Measurements from ENCODE around the gene ZNF710.

ZNF710 gene

DNA sequence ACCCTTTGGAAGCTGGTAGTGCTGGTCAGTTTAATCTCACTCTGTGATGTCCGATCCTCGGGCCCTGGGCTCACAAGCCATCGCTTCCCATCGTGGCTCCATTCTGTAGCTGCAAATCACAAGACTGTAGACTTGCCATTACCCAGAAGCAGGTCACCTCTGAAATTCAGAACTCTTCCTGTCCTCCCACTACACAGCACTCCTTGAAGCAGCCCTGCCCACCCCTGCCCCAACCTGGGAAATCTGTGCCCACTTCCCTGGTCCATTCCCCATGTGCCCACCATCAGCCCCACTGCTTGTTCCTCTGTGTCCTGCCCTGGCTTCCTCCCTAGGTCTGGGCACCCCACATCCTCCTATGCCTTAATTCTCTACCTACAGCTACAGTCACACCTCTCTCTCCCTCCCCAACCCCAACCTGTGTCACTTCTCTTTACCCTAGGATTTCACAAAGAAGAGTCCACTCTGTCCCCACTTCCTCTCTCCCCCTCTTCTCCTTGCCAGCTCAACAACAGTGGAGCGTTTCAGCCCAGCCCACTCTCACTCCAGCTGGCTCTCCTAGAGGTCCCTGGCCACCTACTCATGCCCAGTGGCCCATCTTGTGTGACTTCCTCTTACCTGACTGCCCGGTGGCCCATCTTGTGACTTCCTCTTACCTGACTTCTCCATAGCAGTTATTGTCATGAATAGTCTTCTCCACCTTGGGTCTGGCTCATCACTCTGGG is 8.3 kb downstream of the ZNF710 start:
- no peak overlapping the region for H3K4me3 ChIP-seq (ENCODE audit: low read depth, low read length)
- TF ChIP-seq, protein P1, sequence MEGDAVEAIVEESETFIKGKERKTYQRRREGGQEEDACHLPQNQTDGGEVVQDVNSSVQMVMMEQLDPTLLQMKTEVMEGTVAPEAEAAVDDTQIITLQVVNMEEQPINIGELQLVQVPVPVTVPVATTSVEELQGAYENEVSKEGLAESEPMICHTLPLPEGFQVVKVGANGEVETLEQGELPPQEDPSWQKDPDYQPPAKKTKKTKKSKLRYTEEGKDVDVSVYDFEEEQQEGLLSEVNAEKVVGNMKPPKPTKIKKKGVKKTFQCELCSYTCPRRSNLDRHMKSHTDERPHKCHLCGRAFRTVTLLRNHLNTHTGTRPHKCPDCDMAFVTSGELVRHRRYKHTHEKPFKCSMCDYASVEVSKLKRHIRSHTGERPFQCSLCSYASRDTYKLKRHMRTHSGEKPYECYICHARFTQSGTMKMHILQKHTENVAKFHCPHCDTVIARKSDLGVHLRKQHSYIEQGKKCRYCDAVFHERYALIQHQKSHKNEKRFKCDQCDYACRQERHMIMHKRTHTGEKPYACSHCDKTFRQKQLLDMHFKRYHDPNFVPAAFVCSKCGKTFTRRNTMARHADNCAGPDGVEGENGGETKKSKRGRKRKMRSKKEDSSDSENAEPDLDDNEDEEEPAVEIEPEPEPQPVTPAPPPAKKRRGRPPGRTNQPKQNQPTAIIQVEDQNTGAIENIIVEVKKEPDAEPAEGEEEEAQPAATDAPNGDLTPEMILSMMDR (conservative IDR thresholded peaks at IDR 0.05; ENCODE audit: low read depth, low read length), result no peak
- no peak for DNase-seq (ENCODE audit: low read depth)

DNA sequence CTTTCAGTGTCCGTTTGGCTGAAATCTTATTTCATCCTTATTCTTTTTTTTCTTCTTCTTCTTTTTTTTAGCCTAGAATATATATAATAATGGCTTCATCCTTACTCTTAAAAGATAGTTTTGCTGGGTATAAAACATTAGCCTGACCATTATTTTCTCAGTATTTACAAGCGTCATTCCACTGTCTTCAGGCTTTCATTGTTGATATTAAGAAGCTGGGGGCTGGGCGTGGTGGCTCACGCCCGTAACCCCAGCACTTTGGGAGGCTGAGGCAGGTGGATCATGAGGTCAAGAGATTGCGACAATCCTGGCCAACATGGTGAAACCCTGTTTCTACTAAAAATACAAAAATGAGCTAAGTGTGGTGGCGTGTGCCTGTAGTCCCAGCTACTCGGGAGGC is 10.6 kb downstream of the ZNF710 start:
- TF ChIP-seq, protein P1 (conservative IDR thresholded peaks at IDR 0.05; ENCODE audit: low read depth, low read length), result no peak
- DNase-seq (ENCODE audit: low read depth), result no peak
- no peak overlapping the region for H3K4me3 ChIP-seq (ENCODE audit: low read depth, low read length)

DNA sequence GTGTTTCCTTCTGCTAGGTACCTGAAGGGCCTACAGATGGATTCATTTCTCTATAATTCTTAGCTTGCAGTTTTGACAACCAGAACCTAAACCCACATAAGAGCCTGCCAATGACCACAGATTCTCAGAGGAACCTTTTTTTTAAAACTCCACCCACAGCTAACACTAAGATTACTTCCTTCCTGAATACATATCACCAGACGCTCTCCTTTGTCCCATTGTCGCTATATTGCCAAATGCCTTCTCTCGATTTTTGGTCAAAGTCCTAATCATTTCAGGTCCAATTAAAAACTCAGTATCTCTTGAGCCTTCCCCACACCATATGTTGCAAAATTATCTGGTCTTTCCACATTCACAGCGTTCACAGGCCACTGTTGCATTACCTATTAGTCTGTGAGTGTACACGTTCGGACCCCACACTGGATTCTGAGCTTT is 12.4 kb downstream of the ZNF710 start:
- no peak overlapping the region for H3K4me3 ChIP-seq (ENCODE audit: low read depth, low read length)
- TF ChIP-seq, protein P1 (conservative IDR thresholded peaks at IDR 0.05; ENCODE audit: low read depth, low read length), result no peak
- DNase-seq (ENCODE audit: low read depth), result no peak

GRCh38 chr15:90015294-90015693 is 14.2 kb downstream of the ZNF710 start:
- no peak for DNase-seq (ENCODE audit: low read depth)
- TF ChIP-seq, protein P1 (conservative IDR thresholded peaks at IDR 0.05; ENCODE audit: low read depth, low read length), result no peak
- H3K4me3 ChIP-seq (ENCODE audit: low read depth, low read length), result no peak overlapping the region

DNA sequence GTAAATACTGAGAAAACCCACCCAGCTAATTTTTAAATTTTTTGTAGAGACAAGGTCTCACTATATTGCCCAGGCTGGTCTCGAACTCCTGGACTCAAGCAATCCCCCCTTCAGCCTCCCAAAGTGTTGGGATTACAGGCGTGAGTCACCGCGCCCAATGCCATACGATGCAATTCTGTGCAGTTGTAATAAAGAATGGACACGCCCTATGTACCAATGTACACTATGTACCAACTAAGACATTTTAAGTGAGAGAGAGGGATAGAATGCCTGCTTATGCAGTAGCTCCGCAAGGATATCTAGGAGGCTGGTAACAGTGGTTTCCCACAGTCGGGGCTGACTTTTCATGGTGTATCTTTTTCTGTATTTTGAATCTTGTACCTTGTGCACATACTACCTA is 14.6 kb downstream of the ZNF710 start:
- TF ChIP-seq, protein P1 (conservative IDR thresholded peaks at IDR 0.05; ENCODE audit: low read depth, low read length), result no peak
- DNase-seq (ENCODE audit: low read depth), result no peak
- no peak overlapping the region for H3K4me3 ChIP-seq (ENCODE audit: low read depth, low read length)

GRCh38 chr15:90016721-90017120 is 15.6 kb downstream of the ZNF710 start:
- no peak for DNase-seq (ENCODE audit: low read depth)
- H3K4me3 ChIP-seq (ENCODE audit: low read depth, low read length), result no peak overlapping the region
- TF ChIP-seq, protein P1 (conservative IDR thresholded peaks at IDR 0.05; ENCODE audit: low read depth, low read length), result no peak

DNA sequence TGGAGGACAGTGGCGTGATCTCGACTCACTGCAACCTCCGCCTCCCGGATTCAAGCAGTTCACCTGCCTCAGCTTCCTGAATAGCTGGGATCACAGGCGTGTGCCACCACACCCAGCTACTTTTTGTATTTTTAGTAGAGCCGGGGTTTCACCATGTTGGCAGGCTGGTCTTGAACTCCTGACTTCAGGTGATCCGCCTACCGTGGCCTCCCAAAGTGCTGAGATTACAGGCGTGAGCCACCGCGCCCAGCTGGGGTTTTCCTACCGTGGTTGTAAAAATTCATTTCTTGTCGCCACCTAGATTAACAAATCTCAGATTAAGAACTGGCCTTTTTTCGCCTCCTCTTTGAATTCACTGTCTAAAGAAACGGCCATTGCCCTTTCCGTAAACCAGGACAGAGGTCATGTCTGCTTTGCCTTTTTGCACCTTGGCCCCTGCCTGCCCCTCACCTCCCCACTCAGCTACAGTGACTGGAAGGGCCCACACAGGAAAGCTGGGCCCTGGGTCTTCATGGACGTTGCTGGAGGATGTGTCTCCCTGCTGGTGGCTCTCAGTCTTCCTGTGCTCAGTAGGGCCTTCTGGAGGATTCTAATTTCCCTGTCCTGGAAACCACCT is 17.2 kb downstream of the ZNF710 start:
- no peak overlapping the region for H3K4me3 ChIP-seq (ENCODE audit: low read depth, low read length)
- DNase-seq (ENCODE audit: low read depth), result no peak
- TF ChIP-seq, protein P1 (conservative IDR thresholded peaks at IDR 0.05; ENCODE audit: low read depth, low read length), result no peak
